Calu3 (cell line): ENCODE data around the gene KRTAP13-3. TPM values are rescaled to one million over a fixed set of nuclear protein-coding genes. Genes with fewer than 3 reads are reported as not detected.
A peak's percentile ranks its signal among the peaks of the same experiment; 100 is the strongest.

ENCODE experiments used
- BruUV-seq: library from RNA; stranded (reverse); fragments of 400-500 nt; replicated peaks from 2 replicates; lab custom pipeline; 2021; lab: Mats Ljungman, UMichigan
- CTCF ChIA-PET: fragments of 300-600 bp; sonication (Branson Sonifier 250); formaldehyde crosslinking; loops from one replicate; lab custom pipeline; 2022; ENCODE audit warnings: antibody characterized with exemption; lab: Charles Lee
- DNase-seq: peaks from one replicate; pipeline ENCODE4 v3.0.0; 2022
- H3K27ac Mint-ChIP-seq: one replicate; pipeline ENCODE4 v1.8.0; 2022; ENCODE audit warnings: mixed read lengths; ENCODE audit not compliant: unreplicated experiment
- H3K27me3 Mint-ChIP-seq: one replicate; pipeline ENCODE4 v1.8.0; 2022; ENCODE audit warnings: mixed read lengths; ENCODE audit not compliant: unreplicated experiment
- H3K36me3 Mint-ChIP-seq: one replicate; pipeline ENCODE4 v1.8.0; 2022; ENCODE audit warnings: mild to moderate bottlenecking, moderate library complexity, mixed read lengths; ENCODE audit not compliant: insufficient read depth, unreplicated experiment
- H3K4me1 Mint-ChIP-seq: one replicate; pipeline ENCODE4 v1.8.0; 2022; ENCODE audit warnings: mild to moderate bottlenecking, low read depth, mixed read lengths; ENCODE audit not compliant: unreplicated experiment
- H3K4me3 Mint-ChIP-seq: one replicate; pipeline ENCODE4 v1.8.0; 2022; ENCODE audit warnings: mild to moderate bottlenecking, low read depth, moderate library complexity, mixed read lengths; ENCODE audit not compliant: unreplicated experiment
- H3K9me3 Mint-ChIP-seq: one replicate; pipeline ENCODE4 v1.8.0; 2022; ENCODE audit warnings: low read depth, mixed read lengths; ENCODE audit not compliant: unreplicated experiment
- CTCF ChIP-seq: fragments of 200-600 bp; IDR thresholded peaks from one replicate; pipeline ENCODE4 v1.8.0; 2022; ENCODE audit warnings: antibody characterized with exemption; ENCODE audit not compliant: unreplicated experiment
- intact Hi-C: fragments of 100-400 bp; cut with micrococcal nuclease; formaldehyde crosslinking; loops from one replicate; pipeline ENCODE4 v1.10.0; 2022; ENCODE audit not compliant: unreplicated experiment
- total RNA-seq: library from RNA; stranded (reverse); gene quantifications from 2 replicates; pipeline ENCODE4 v1.2.3, GENCODE V29; 2022

KRTAP13-3 gene
- total RNA-seq, 1 experiment from 2014 or later, result not detected

GRCh38 chr21:30437010-30437565 lies 11.4 kb upstream of the KRTAP13-3 start:
- peaks cover 4% of the 10 kb centered on the region for H3K9me3 Mint-ChIP-seq
- intact Hi-C loops, result no loop called here
- no peak for DNase-seq
- no peak overlapping the region for H3K27ac Mint-ChIP-seq
- no peaks in the 10 kb centered on the region for H3K4me1 Mint-ChIP-seq
- no peaks in the 10 kb centered on the region for H3K27me3 Mint-ChIP-seq
- H3K36me3 Mint-ChIP-seq, result no peaks in the 10 kb centered on the region
- no TSS peak for BruUV-seq
- no peak for TF ChIP-seq CTCF
- CTCF ChIA-PET, result no interaction called here
- H3K4me3 Mint-ChIP-seq, result no peak overlapping the region

GRCh38 chr21:30434033-30434631 lies 8.4 kb upstream of the KRTAP13-3 start:
- H3K36me3 Mint-ChIP-seq, result no peaks in the 10 kb centered on the region
- no peak overlapping the region for H3K27ac Mint-ChIP-seq
- intact Hi-C loops, result no loop called here
- CTCF ChIA-PET, result no interaction called here
- no TSS peak for BruUV-seq
- no peaks in the 10 kb centered on the region for H3K27me3 Mint-ChIP-seq
- H3K4me3 Mint-ChIP-seq, result no peak overlapping the region
- H3K9me3 Mint-ChIP-seq, result no peaks in the 10 kb centered on the region
- peak; percentile 41 for TF ChIP-seq CTCF
- DNase-seq, result peak; percentile 21
- H3K4me1 Mint-ChIP-seq, result no peaks in the 10 kb centered on the region

- H3K4me1 Mint-ChIP-seq, result no peaks in the 10 kb centered on the region
- TF ChIP-seq CTCF, result no peak
- CTCF ChIA-PET, result no interaction called here
- no peaks in the 10 kb centered on the region for H3K27me3 Mint-ChIP-seq
- no TSS peak for BruUV-seq
- peaks cover 5% of the 10 kb centered on the region for H3K9me3 Mint-ChIP-seq
- no peak for DNase-seq
- intact Hi-C loops, result no loop called here
- H3K27ac Mint-ChIP-seq, result no peak within 1 kb of the TSS
- H3K36me3 Mint-ChIP-seq, result no peaks in the 10 kb centered on the region
- no peak within 1 kb of the TSS for H3K4me3 Mint-ChIP-seq
These were observed 4.5 kb upstream of the KRTAP13-3 start, which contains the start of gene KRTAP13-4 for GRCh38 chr21:30430170-30430655. KRTAP13-4 (plus strand) TSS chr21:30430220; CDS start chr21:30430276, 56 bp downstream.

- no peak for TF ChIP-seq CTCF
- no TSS peak for BruUV-seq
- Mint-ChIP-seq H3K27ac (no peak overlapping the region), H3K4me1 (no peaks in the 10 kb centered on the region), H3K27me3 (no peaks in the 10 kb centered on the region), H3K4me3 (no peak overlapping the region), H3K9me3 (peaks cover 7% of the 10 kb centered on the region), H3K36me3 (no peaks in the 10 kb centered on the region)
- DNase-seq, result no peak
- CTCF ChIA-PET, result no interaction called here
- intact Hi-C loops, result no loop called here
These were observed 1.0 kb upstream of the KRTAP13-3 start for GRCh38 chr21:30426731-30427130.
